ENCODE data around the gene NRARP. TPM values are rescaled to one million over a fixed set of nuclear protein-coding genes. Genes with fewer than 3 reads are reported as not detected.

Gene NRARP
- total RNA-seq, 1 experiment from 2014 or later = 23.8 TPM

- Mint-ChIP-seq H3K27me3 (ENCODE audit: low read depth) (peaks cover 4% of the 10 kb centered on the region), H3K4me3 (peak within 1 kb of the TSS; percentile 84 to 91), H3K4me1 (peaks cover 8 to 19% of the 10 kb centered on the region in 2 experiments), H3K9me3 (no peaks in the 10 kb centered on the region; a peak in 1 of 5 replicates), H3K36me3 (ENCODE audit: insufficient read depth in 1 of 3, low read depth in 3 of 3) (peaks cover 16 to 27% (median 25%) of the 10 kb centered on the region in 3 experiments; a peak in 6 of 7 replicates), H3K27ac (peak within 1 kb of the TSS in 1 of 3 experiments; percentile 18; a peak in 3 of 7 replicates)
- Histone ChIP-seq H3K23me2 (ENCODE audit: insufficient read length, low read depth, low read length, poor library complexity, severe bottlenecking) (peaks cover 14% of the 10 kb centered on the region), H4K20me1 (ENCODE audit: control insufficient read depth, insufficient read depth, insufficient read length) (no peaks in the 10 kb centered on the region), H3K9me3 (ENCODE audit: control insufficient read depth, low read depth, low read length) (no peaks in the 10 kb centered on the region), H4K91ac (ENCODE audit: insufficient read length, low read depth, low read length) (no peak within 1 kb of the TSS), H3K9ac (ENCODE audit: extremely low read depth, insufficient read length, low read length) (peak within 1 kb of the TSS; percentile 43), H2BK120ac (ENCODE audit: low read depth, low read length, poor library complexity, severe bottlenecking) (no peak within 1 kb of the TSS), H3K4me2 (ENCODE audit: insufficient read depth, insufficient read length, low read length) (peak within 1 kb of the TSS; percentile 68), H3K4ac (ENCODE audit: low read depth, low read length) (no peak within 1 kb of the TSS), H3K23ac (ENCODE audit: insufficient read length, low read depth, low read length) (no peak within 1 kb of the TSS), H2AFZ (ENCODE audit: low read length) (no peak within 1 kb of the TSS), H3K79me2 (ENCODE audit: insufficient read depth, low read length) (peaks cover 6% of the 10 kb centered on the region; the same call in 1 of the 2 replicates), H3K27me3 (ENCODE audit: insufficient read depth, low read length) (no peaks in the 10 kb centered on the region), H3K4me1 (ENCODE audit: insufficient read depth, low read length) (no peaks in the 10 kb centered on the region), H2AK5ac (ENCODE audit: insufficient read length, low read length) (no peak within 1 kb of the TSS), H2BK20ac (ENCODE audit: low read depth, low read length, poor library complexity, severe bottlenecking) (no peak within 1 kb of the TSS), H4K8ac (replicated peaks; ENCODE audit: insufficient read length, low read depth, low read length) (no peak within 1 kb of the TSS), H3K14ac (ENCODE audit: insufficient read depth, low read length) (peak within 1 kb of the TSS; percentile 26), H2BK15ac (ENCODE audit: low read depth, low read length) (no peak within 1 kb of the TSS), H3T11ph (ENCODE audit: low read length) (no peak within 1 kb of the TSS), H3K79me1 (ENCODE audit: insufficient read depth, low read depth, low read length, poor library complexity, severe bottlenecking) (peaks cover 5% of the 10 kb centered on the region), H3K18ac (ENCODE audit: insufficient read length, low read depth, low read length) (no peak within 1 kb of the TSS), H2BK5ac (ENCODE audit: insufficient read length, low read length) (no peak within 1 kb of the TSS), H3K27ac (ENCODE audit: insufficient read length, low read depth, low read length) (no peak within 1 kb of the TSS), H2BK12ac (ENCODE audit: insufficient read length, low read depth, low read length) (no peak within 1 kb of the TSS), H3K56ac (ENCODE audit: insufficient read length, low read depth, low read length) (no peak within 1 kb of the TSS), H4K5ac (ENCODE audit: insufficient read length, low read depth, low read length) (no peak within 1 kb of the TSS)
- peak; percentile 90 for DNase-seq
- TF ChIP-seq CTCF (conservative IDR thresholded peaks at IDR 0.05) = no peak
- no CpG with 5 or more reads among the region's 105 CpGs for WGBS (ENCODE audit: extremely low coverage, insufficient read length, low lambda C conversion rate)
Observed at GRCh38 chr9:137254624-137255447, 47.2 kb downstream of the NRARP start, which contains the start of gene NELFB. NELFB (plus strand) TSS chr9:137255327.
